Measurements from ENCODE around the gene CPHXL. TPM values are rescaled to one million over a fixed set of nuclear protein-coding genes. Genes with fewer than 3 reads are reported as not detected.

Gene CPHXL
- polyA plus RNA-seq, 1 donor from 2014 or later = not detected

GRCh38 chr16:75733305-75734211, 7.3 kb upstream of the CPHXL start:
- no peak overlapping the region for H3K27ac ChIP-seq (ENCODE audit: low read length)
- H3K4me2 ChIP-seq (ENCODE audit: low read length) = no peak overlapping the region

More at GRCh38 chr16:75733305-75734211, 7.3 kb upstream of the CPHXL start:
- Histone ChIP-seq H4K20me1 (ENCODE audit: insufficient read depth) (no peaks in the 10 kb centered on the region), H3K9me3 (ENCODE audit: low read length) (no peaks in the 10 kb centered on the region), H3F3A (ENCODE audit: insufficient read depth, low read length, poor library complexity, severe bottlenecking) (no peaks in the 10 kb centered on the region), H2AFZ (ENCODE audit: low read depth, low read length) (no peak overlapping the region), H3K79me2 (replicated peaks; ENCODE audit: insufficient read depth, low read length) (no peaks in the 10 kb centered on the region), H3K36me3 (ENCODE audit: insufficient read depth, low read length) (no peaks in the 10 kb centered on the region), H3K9ac (ENCODE audit: low read length) (no peak overlapping the region), H3K4me3 (ENCODE audit: low read length) (no peak overlapping the region), H3K27me3 (ENCODE audit: insufficient read depth, low read depth, low read length) (no peaks in the 10 kb centered on the region), H3K9me2 (ENCODE audit: insufficient read depth, low read length) (no peaks in the 10 kb centered on the region)
- TF ChIP-seq SMC3 (conservative IDR thresholded peaks at IDR 0.05; ENCODE audit: poor library complexity) = no peak
- TF ChIP-seq CTCF (IDR thresholded peaks at IDR 0.05; ENCODE audit: poor library complexity, severe bottlenecking) = no peak
- no peak for TF ChIP-seq MXI1 (conservative IDR thresholded peaks at IDR 0.05; ENCODE audit: poor library complexity, severe bottlenecking)
- TF ChIP-seq TAF1 (IDR thresholded peaks at IDR 0.05; ENCODE audit: low read depth) = no peak
- no peak for TF ChIP-seq EP300 (conservative IDR thresholded peaks at IDR 0.05; ENCODE audit: poor library complexity, severe bottlenecking)
- TF ChIP-seq EZH2 (IDR thresholded peaks at IDR 0.05; ENCODE audit: borderline replicate concordance, insufficient read depth, low read length, poor library complexity, severe bottlenecking) = no peak
- TF ChIP-seq RAD21 (conservative IDR thresholded peaks at IDR 0.05) = no peak
- TF ChIP-seq REST (IDR thresholded peaks at IDR 0.05; ENCODE audit: borderline replicate concordance) = no peak
- no peak for TF ChIP-seq POLR2AphosphoS5 (IDR thresholded peaks at IDR 0.05)

Data from neural cell (in vitro differentiated cells).